Transverse colon (tissue), 4 donors: ENCODE results near the gene IMMP2L. TPM values are rescaled to one million over a fixed set of nuclear protein-coding genes. Genes with fewer than 3 reads are reported as not detected.

Experiments
- DNase-seq: peaks from one replicate; pipeline ENCODE4 v3.0.0-alpha.2; 2019
- H3K27ac ChIP-seq, 4 donors: fragments of 200-600 bp; sonication (generic); 2 replicates each; pipeline ENCODE4 v1.5.1; 2016 to 2018; ENCODE audit warnings: inconsistent platforms in 4 of 4
- H3K27me3 ChIP-seq: fragments of 200-600 bp; sonication (generic); 2 replicates; pipeline ENCODE4 v1.5.1; 2017; ENCODE audit warnings: inconsistent platforms
- H3K36me3 ChIP-seq, 4 donors: fragments of 200-600 bp; sonication (generic); 2 replicates each; pipeline ENCODE4 v1.5.1; 2017 to 2019; ENCODE audit warnings: inconsistent platforms in 4 of 4
- H3K4me1 ChIP-seq, 4 donors: fragments of 200-600 bp; sonication (generic); 2 replicates each; pipeline ENCODE4 v1.5.1; 2017 to 2020; ENCODE audit warnings: inconsistent platforms in 4 of 4
- H3K4me3 ChIP-seq, 4 donors: fragments of 200-600 bp; sonication (generic); 1 replicate in 1 of 4; 2 replicates in 3 of 4; pipeline versions ENCODE4 v1.5.1 to v1.6.1; 2017 to 2019; ENCODE audit warnings: inconsistent platforms in 4 of 4
- H3K9me3 ChIP-seq, 2 donors: fragments of 200-600 bp; sonication (generic); 2 replicates each; pipeline ENCODE4 v1.5.1; 2017 to 2019; ENCODE audit warnings: inconsistent platforms in 2 of 2
- EP300 ChIP-seq: sonication (generic); formaldehyde crosslinking; IDR thresholded peaks from one replicate; pipeline ENCODE4 v1.6.1; 2017; ENCODE audit warnings: antibody characterized with exemption, low read depth
- POLR2A ChIP-seq: fragments of 450-650 bp; IDR thresholded peaks from one replicate; pipeline ENCODE4 v1.6.1; 2016; ENCODE audit warnings: antibody characterized with exemption, mild to moderate bottlenecking, moderate library complexity
- POLR2AphosphoS5 ChIP-seq, 3 donors: sonication (generic); formaldehyde crosslinking; IDR thresholded peaks; one replicate each; pipeline ENCODE4 v1.6.1; 2016; ENCODE audit warnings: antibody characterized with exemption in 3 of 3
- WGBS, 2 donors: methylation state at CpG; one replicate each; pipeline ENCODE4 v1.1.5; 2018; ENCODE audit warnings: low coverage in 1 of 2; 5-methylcytosine and 5-hydroxymethylcytosine counted together
- in situ Hi-C, 4 donors: fragments of 200-750 bp; cut with MboI; loops; one replicate each; pipeline versions ENCODE4 v1.15.0 to v1.15.1; 2017; ENCODE audit warnings: low sequenced_read_pairs in 3 of 4, low pct_ligation_motif_present in 1 of 4, low pct_unique_long_range_greater_than_20kb in 1 of 4
- intact Hi-C: fragments of 100-400 bp; cut with DNase I; formaldehyde crosslinking; loops from one replicate; pipeline ENCODE4 v1.15.1; 2023; ENCODE audit warnings: low total_unique reads
- small RNA-seq, 4 donors: library from RNA; depleted of rRNA; stranded (forward); fragments of <200 nt; gene quantifications; one replicate each; pipeline ENCODE3, GENCODE V24; 2016
- total RNA-seq, 4 donors: library from RNA; depleted of rRNA; stranded (reverse); fragments of >200 nt; gene quantifications; one replicate each; pipeline ENCODE4 v1.1.0, GENCODE V29; 2016
- TF ChIP-seq, protein P1 (sequence below), 5 experiments: fragments of 200-600 bp in 3 of 5; fragments of 450-650 bp in 2 of 5; sonication (generic) in 3 of 5; IDR thresholded peaks; 1 replicate in 2 of 5; 2 replicates in 3 of 5; pipeline ENCODE4 v1.5.1; 2016 to 2017; ENCODE audit warnings: antibody characterized with exemption in 5 of 5, inconsistent platforms in 3 of 5, mild to moderate bottlenecking in 2 of 5, moderate library complexity in 1 of 5

Gene IMMP2L
- total RNA-seq, 4 donors from 2014 or later: 8.6 to 69.6 (median 10.9) TPM

DNA sequence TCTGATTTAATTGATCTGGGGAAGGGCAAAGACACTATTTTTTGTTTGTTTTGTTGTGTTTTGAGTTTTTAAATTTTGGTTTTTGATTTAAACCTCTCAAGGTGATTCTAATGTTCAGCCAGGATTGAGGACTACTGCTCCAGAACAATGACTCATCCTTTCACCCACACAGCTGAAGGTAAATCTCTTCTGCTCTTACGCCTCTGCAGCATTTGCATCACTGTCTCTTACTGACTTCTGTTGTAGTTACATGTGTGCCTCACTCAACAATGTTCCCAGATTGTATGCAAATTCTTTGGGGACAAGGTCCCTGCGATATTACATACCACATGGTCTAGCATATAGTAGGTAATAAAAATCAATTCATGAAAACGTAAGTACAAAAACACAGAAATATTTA lies 938.9 kb downstream of the IMMP2L start:
- DNase-seq: no peak
- no peak overlapping the region for H3K27ac ChIP-seq
- H3K9me3 ChIP-seq: no peaks in the 10 kb centered on the region
- 92 to 97% methylated on average over 3 of the region's 3 CpGs for WGBS, 2 donors
- no peak overlapping the region for H3K4me3 ChIP-seq
- no peaks in the 10 kb centered on the region for H3K4me1 ChIP-seq
- in situ Hi-C loops: no loop called here
- intact Hi-C loops: no loop called here
- H3K36me3 ChIP-seq: no peaks in the 10 kb centered on the region
- no peak for TF ChIP-seq POLR2AphosphoS5 (IDR thresholded peaks at IDR 0.05)
- TF ChIP-seq EP300: no peak
- TF ChIP-seq POLR2A: no peak
- TF ChIP-seq, protein P1, sequence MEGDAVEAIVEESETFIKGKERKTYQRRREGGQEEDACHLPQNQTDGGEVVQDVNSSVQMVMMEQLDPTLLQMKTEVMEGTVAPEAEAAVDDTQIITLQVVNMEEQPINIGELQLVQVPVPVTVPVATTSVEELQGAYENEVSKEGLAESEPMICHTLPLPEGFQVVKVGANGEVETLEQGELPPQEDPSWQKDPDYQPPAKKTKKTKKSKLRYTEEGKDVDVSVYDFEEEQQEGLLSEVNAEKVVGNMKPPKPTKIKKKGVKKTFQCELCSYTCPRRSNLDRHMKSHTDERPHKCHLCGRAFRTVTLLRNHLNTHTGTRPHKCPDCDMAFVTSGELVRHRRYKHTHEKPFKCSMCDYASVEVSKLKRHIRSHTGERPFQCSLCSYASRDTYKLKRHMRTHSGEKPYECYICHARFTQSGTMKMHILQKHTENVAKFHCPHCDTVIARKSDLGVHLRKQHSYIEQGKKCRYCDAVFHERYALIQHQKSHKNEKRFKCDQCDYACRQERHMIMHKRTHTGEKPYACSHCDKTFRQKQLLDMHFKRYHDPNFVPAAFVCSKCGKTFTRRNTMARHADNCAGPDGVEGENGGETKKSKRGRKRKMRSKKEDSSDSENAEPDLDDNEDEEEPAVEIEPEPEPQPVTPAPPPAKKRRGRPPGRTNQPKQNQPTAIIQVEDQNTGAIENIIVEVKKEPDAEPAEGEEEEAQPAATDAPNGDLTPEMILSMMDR (IDR thresholded peaks at IDR 0.05): no peak
- no peaks in the 10 kb centered on the region for H3K27me3 ChIP-seq

DNA sequence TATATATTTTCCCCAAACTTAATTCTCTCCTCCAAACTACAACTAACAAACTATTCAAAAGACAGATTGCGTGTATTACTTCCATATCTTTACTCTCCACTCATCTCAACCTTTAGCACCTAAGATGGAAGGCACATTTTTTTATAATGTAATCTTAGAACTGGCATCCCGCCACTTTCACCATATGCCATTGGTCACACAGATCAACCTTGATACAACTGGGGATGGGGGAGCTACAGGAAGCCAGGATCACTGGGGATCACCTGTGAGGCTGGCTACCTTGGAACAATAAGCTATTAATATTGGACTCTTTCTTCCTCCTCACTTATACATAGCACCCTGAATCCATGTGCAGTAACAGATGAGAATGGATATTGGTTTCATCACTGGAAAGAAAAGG lies 941.0 kb downstream of the IMMP2L start:
- intact Hi-C loops: no loop called here
- in situ Hi-C loops: no loop called here
- Histone ChIP-seq H3K4me3 (no peak overlapping the region), H3K9me3 (no peaks in the 10 kb centered on the region), H3K27me3 (no peaks in the 10 kb centered on the region), H3K27ac (no peak overlapping the region), H3K4me1 (no peaks in the 10 kb centered on the region), H3K36me3 (no peaks in the 10 kb centered on the region)
- 87 to 95% methylated on average over 2 of the region's 2 CpGs for WGBS, 2 donors
- no peak for DNase-seq
- TF ChIP-seq, protein P1 (IDR thresholded peaks at IDR 0.05): no peak
- no peak for TF ChIP-seq POLR2A
- no peak for TF ChIP-seq POLR2AphosphoS5 (IDR thresholded peaks at IDR 0.05)
- no peak for TF ChIP-seq EP300

DNA sequence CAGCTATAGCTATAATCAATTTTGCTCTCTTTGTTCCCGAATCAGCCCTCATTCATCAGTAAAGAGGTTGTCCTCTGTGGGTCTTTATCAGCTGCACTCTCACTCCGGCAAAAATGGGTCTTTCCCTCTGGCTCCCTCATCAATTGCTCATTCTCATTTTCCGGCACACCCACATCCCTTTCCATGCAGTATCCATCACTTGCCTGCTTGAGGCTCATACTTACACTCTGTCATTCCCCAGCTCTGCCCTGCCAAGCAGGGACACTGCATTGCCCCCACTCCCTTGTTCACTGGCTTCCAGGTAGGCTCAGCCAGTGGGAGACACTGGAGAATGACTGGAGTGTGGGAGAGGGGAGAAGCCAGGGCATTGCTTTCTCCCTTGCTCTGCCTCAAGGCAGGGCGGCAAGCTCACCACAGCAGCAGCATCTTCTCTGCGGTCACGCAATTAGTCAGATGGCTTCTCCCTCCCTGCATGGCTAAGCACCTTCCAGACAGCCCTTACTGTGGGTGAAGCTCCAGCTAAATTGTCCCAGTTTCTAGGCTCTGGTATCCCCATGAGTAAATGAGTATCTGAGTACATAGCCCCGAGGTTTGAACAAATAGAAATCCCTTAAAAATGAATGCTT lies 942.1 kb downstream of the IMMP2L start:
- Histone ChIP-seq H3K27ac (no peak overlapping the region), H3K4me1 (no peaks in the 10 kb centered on the region), H3K36me3 (no peaks in the 10 kb centered on the region), H3K4me3 (no peak overlapping the region), H3K27me3 (no peaks in the 10 kb centered on the region), H3K9me3 (no peaks in the 10 kb centered on the region)
- no peak for TF ChIP-seq POLR2A
- TF ChIP-seq, protein P1 (IDR thresholded peaks at IDR 0.05): no peak
- no peak for TF ChIP-seq EP300
- no peak for TF ChIP-seq POLR2AphosphoS5 (IDR thresholded peaks at IDR 0.05)
- DNase-seq: no peak
- 77 to 86% methylated on average over 3 to 7 of the region's 7 CpGs for WGBS, 2 donors
- intact Hi-C loops (no loop called here), in situ Hi-C loops (no loop called here)

Small RNA genes lying within 50 kb of the gene (small RNA-seq; reads per million reads assigned to genes)
- gene AC003989.2: 0 reads per million in 4 donors
